ENCODE measurements around the gene BFSP2. TPM values are rescaled to one million over a fixed set of nuclear protein-coding genes. Genes with fewer than 3 reads are reported as not detected.
A peak's percentile ranks its signal among the peaks of the same experiment; 100 is the strongest.

BFSP2 gene
- total and polyA plus RNA-seq, 5 donors, result not detected

GRCh38 chr3:133419151-133419909 lies 19.5 kb downstream of the BFSP2 start:
- H3K27ac ChIP-seq (ENCODE audit: low read length), result no peak overlapping the region
- H3K27me3 ChIP-seq (ENCODE audit: control insufficient read depth, insufficient read depth), result no peaks in the 10 kb centered on the region
- no peak overlapping the region for H3K4me3 ChIP-seq (ENCODE audit: low read length)
- H3K9me3 ChIP-seq (ENCODE audit: control insufficient read depth, low read length), result no peaks in the 10 kb centered on the region
- no peaks in the 10 kb centered on the region for H3K4me1 ChIP-seq (ENCODE audit: control insufficient read depth, insufficient read depth, low read length)
- DNase-seq (no peak), ATAC-seq (no peak)
- WGBS, result 86% methylated on average over 15 of the region's 15 CpGs
- intact Hi-C loops (cut with DNase I), result no loop called here

GRCh38 chr3:133424937-133425869 lies 25.3 kb downstream of the BFSP2 start:
- DNase-seq (no peak), ATAC-seq (no peak)
- intact Hi-C loops (cut with DNase I), result loop anchor here (2.0 to 5.0 kb wide), 2 partner anchors 694 to 698 kb away; no protein-coding TSS in a partner anchor
- Histone ChIP-seq H3K4me1 (ENCODE audit: control insufficient read depth, insufficient read depth, low read length) (peaks cover 3% of the 10 kb centered on the region), H3K9me3 (ENCODE audit: control insufficient read depth, low read length) (no peaks in the 10 kb centered on the region), H3K27ac (ENCODE audit: low read length) (no peak overlapping the region), H3K27me3 (ENCODE audit: control insufficient read depth, insufficient read depth) (no peaks in the 10 kb centered on the region), H3K4me3 (ENCODE audit: low read length) (no peak overlapping the region)
- WGBS, result 79% methylated on average over 9 of the region's 9 CpGs

GRCh38 chr3:133425898-133426297 lies 26.0 kb downstream of the BFSP2 start:
- DNase-seq, result no peak
- Histone ChIP-seq H3K9me3 (ENCODE audit: control insufficient read depth, low read length) (no peaks in the 10 kb centered on the region), H3K4me3 (ENCODE audit: low read length) (no peak overlapping the region), H3K4me1 (ENCODE audit: control insufficient read depth, insufficient read depth, low read length) (peaks cover 3% of the 10 kb centered on the region), H3K27ac (ENCODE audit: low read length) (no peak overlapping the region), H3K27me3 (ENCODE audit: control insufficient read depth, insufficient read depth) (no peaks in the 10 kb centered on the region)
- 77% methylated on average over 3 of the region's 3 CpGs for WGBS
- intact Hi-C loops (cut with DNase I), result loop anchor here in 1 of 4 donors (2.0 kb wide), 1 partner anchor 695 kb away; no protein-coding TSS in a partner anchor
- no peak for ATAC-seq

GRCh38 chr3:133426721-133427120 lies 26.9 kb downstream of the BFSP2 start:
- Histone ChIP-seq H3K9me3 (ENCODE audit: control insufficient read depth, low read length) (no peaks in the 10 kb centered on the region), H3K4me1 (ENCODE audit: control insufficient read depth, insufficient read depth, low read length) (peaks cover 3% of the 10 kb centered on the region), H3K4me3 (ENCODE audit: low read length) (no peak overlapping the region), H3K27me3 (ENCODE audit: control insufficient read depth, insufficient read depth) (no peaks in the 10 kb centered on the region), H3K27ac (ENCODE audit: low read length) (no peak overlapping the region)
- intact Hi-C loops (cut with DNase I), result no loop called here
- whole genome bisulfite sequencing, result 39% methylated on average over 2 of the region's 2 CpGs
- ATAC-seq (peak; percentile 34 to 39), DNase-seq (no peak)

DNA sequence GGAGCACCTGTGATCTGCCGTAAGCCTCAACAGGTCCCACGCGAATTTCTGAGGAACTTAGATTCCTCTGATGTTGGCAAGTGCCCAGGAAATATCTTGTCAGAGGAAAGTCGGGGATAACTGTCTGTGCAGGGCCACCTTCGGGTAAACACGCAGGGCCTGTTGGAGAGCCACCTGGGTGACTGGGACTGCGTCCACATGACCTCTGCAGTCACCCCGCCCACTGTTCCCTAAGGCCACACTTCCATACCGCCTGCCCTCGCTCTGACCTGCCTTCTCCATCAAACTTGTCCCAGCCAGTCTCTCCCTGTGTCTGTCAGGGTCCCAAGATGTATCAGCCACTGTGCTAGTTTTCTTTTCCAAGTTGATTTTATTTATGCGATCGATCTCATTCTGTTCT lies 28.7 kb downstream of the BFSP2 start:
- Histone ChIP-seq H3K9me3 (ENCODE audit: control insufficient read depth, low read length) (no peaks in the 10 kb centered on the region), H3K27me3 (ENCODE audit: control insufficient read depth, insufficient read depth) (no peaks in the 10 kb centered on the region), H3K4me3 (ENCODE audit: low read length) (no peak overlapping the region), H3K27ac (ENCODE audit: low read length) (no peak overlapping the region), H3K4me1 (ENCODE audit: control insufficient read depth, insufficient read depth, low read length) (peaks cover 3% of the 10 kb centered on the region)
- ATAC-seq (no peak), DNase-seq (no peak)
- intact Hi-C loops (cut with DNase I), result no loop called here
- WGBS, result 70% methylated on average over 12 of the region's 12 CpGs

GRCh38 chr3:133429063-133429462 lies 29.2 kb downstream of the BFSP2 start:
- no peak for DNase-seq
- H3K4me1 ChIP-seq (ENCODE audit: control insufficient read depth, insufficient read depth, low read length), result peaks cover 3% of the 10 kb centered on the region
- no peaks in the 10 kb centered on the region for H3K27me3 ChIP-seq (ENCODE audit: control insufficient read depth, insufficient read depth)
- H3K4me3 ChIP-seq (ENCODE audit: low read length), result no peak overlapping the region
- intact Hi-C loops (cut with DNase I), result no loop called here
- ATAC-seq, result no peak
- H3K9me3 ChIP-seq (ENCODE audit: control insufficient read depth, low read length), result no peaks in the 10 kb centered on the region
- no peak overlapping the region for H3K27ac ChIP-seq (ENCODE audit: low read length)

DNA sequence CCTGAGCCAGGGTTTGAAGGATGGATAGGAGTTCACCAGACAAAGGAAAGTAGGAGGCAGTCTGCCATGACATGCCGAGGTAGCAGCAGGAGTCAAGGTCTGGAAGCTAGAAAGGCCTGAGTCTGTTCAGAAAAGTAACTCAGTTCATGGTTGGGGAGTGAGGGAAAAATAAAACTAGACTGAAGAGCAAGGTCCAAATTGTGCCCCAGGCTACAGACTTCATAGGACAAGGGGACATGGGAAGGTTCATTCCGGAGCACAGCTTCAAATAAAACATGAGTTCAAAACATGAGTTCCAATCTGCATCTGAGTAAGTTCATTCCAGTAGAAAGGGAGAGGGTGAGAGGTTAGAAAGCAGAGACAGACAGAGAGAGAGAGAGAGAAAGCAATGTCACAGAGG lies 39.7 kb downstream of the BFSP2 start:
- no peaks in the 10 kb centered on the region for H3K9me3 ChIP-seq (ENCODE audit: control insufficient read depth, low read length)
- DNase-seq (no peak), ATAC-seq (no peak)
- H3K4me1 ChIP-seq (ENCODE audit: control insufficient read depth, insufficient read depth, low read length), result no peaks in the 10 kb centered on the region
- H3K27me3 ChIP-seq (ENCODE audit: control insufficient read depth, insufficient read depth), result no peaks in the 10 kb centered on the region
- no peak overlapping the region for H3K4me3 ChIP-seq (ENCODE audit: low read length)
- intact Hi-C loops (cut with DNase I), result no loop called here
- no peak overlapping the region for H3K27ac ChIP-seq (ENCODE audit: low read length)
- 92% methylated on average over 2 of the region's 2 CpGs for WGBS

- Histone ChIP-seq H3K9me3 (ENCODE audit: control insufficient read depth, low read length) (no peaks in the 10 kb centered on the region), H3K27ac (ENCODE audit: low read length) (no peak overlapping the region), H3K4me3 (ENCODE audit: low read length) (no peak overlapping the region), H3K27me3 (ENCODE audit: control insufficient read depth, insufficient read depth) (no peaks in the 10 kb centered on the region), H3K4me1 (ENCODE audit: control insufficient read depth, insufficient read depth, low read length) (no peaks in the 10 kb centered on the region)
- intact Hi-C loops (cut with DNase I), result no loop called here
- ATAC-seq, result no peak
- no peak for DNase-seq
- WGBS, result 80% methylated on average over 2 of the region's 2 CpGs
These were observed 40.8 kb downstream of the BFSP2 start for GRCh38 chr3:133440652-133441051.

DNA sequence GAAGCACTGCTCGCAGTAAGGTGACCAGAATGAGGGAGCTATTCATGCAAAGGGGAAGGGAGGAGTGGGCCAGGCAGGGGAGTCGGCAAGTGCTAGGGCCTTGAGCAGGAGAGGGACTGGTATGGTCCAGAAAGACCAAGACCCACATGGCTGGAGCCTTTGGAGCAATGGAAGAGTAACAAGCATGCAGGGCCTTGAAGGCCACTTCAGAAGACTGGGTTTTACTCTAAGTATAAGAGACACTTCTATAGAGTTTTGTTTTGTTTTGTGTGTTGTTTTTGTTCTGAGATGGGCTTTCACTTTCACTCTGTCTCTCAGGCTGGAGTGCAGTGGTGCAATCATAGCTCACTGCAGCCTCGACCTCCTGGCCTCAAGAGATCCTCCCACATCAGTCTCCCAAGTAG lies 42.0 kb downstream of the BFSP2 start:
- H3K9me3 ChIP-seq (ENCODE audit: control insufficient read depth, low read length), result no peaks in the 10 kb centered on the region
- no peaks in the 10 kb centered on the region for H3K27me3 ChIP-seq (ENCODE audit: control insufficient read depth, insufficient read depth)
- ATAC-seq (no peak), DNase-seq (no peak)
- 58% methylated on average over 3 of the region's 3 CpGs for WGBS
- H3K4me1 ChIP-seq (ENCODE audit: control insufficient read depth, insufficient read depth, low read length), result no peaks in the 10 kb centered on the region
- intact Hi-C loops (cut with DNase I), result no loop called here
- H3K4me3 ChIP-seq (ENCODE audit: low read length), result no peak overlapping the region
- H3K27ac ChIP-seq (ENCODE audit: low read length), result no peak overlapping the region

- H3K4me3 ChIP-seq (ENCODE audit: low read length), result no peak overlapping the region
- H3K9me3 ChIP-seq (ENCODE audit: control insufficient read depth, low read length), result no peaks in the 10 kb centered on the region
- ATAC-seq (no peak), DNase-seq (no peak)
- no peaks in the 10 kb centered on the region for H3K4me1 ChIP-seq (ENCODE audit: control insufficient read depth, insufficient read depth, low read length)
- 94% methylated on average over 1 of the region's 1 CpG for WGBS
- intact Hi-C loops (cut with DNase I), result no loop called here
- H3K27me3 ChIP-seq (ENCODE audit: control insufficient read depth, insufficient read depth), result no peaks in the 10 kb centered on the region
- no peak overlapping the region for H3K27ac ChIP-seq (ENCODE audit: low read length)
These were observed 42.7 kb downstream of the BFSP2 start for GRCh38 chr3:133442518-133442917.
